GM19238 (cell line): ENCODE data around the gene KRCC1.

Source experiments
- DNase-seq: peaks from one replicate; pipeline ENCODE4 v3.0.0; 2011; ENCODE audit warnings: low spot score; ENCODE audit not compliant: insufficient read length

KRCC1 gene

GRCh38 chr2:88055371-88056128 lies at the start of gene KRCC1:
TSS of gene KRCC1 (minus strand) at chr2:88055783. CDS start at chr2:88028563, 27,220 bp downstream.
- peak; percentile 88 for DNase-seq

DNA sequence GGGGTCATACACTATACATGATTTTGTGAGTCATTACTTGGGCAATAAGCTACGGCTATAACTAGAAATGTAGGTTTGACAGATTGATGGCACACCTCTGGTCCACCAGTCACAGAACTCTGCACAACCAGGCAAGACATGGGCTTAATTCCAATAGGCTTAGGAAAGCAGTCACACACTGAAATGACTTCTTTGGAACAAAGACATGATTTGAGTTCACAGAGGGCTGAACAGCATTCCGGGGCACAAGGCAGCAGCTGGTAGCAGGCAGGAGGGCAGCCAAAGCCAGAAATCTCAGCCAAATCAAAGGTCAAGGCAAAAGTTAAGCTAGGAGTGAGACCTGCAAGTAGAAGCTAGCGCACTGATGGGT lies 44.9 kb upstream of the KRCC1 start:
- no peak for DNase-seq

- DNase-seq: no peak
These were observed 44.4 kb upstream of the KRCC1 start for GRCh38 chr2:88099798-88100488.

DNA sequence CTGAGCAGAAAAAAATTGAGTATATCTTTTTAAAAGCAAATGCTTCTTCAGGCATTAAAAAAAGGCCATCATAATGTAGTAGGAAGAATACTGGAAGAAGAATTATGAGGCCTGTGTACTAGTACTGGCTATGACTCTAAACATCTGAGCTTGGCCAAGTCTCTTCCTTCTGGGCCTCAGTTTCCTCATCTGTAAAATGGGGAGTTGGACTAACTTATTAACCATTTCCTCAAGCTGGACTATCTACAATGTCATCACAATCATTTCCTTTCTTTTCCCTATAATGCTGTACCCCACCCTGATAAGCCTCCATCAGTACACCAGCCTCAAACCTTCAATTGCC lies 42.9 kb upstream of the KRCC1 start:
- no peak for DNase-seq

- DNase-seq: no peak
These were observed 42.4 kb upstream of the KRCC1 start for GRCh38 chr2:88097891-88098557.

DNA sequence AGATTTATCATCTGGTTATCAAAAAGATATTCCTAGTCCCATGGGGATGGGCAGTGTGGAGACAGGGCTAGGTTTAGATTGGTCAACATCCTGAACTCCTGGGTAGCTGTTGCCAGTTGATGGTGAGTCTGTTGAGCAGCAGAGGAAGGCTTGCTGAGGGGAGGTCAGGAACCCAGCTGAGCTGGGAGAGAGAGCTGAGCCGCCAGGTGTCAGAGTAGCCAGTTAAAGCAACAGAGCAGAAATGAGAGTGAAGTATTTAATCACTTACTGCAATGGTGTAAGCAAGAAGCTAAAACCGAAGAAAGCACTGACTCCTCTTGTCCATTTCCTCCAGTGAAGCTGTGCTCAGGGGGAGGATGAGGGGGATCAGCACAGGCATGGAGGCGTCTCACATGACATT lies 41.6 kb upstream of the KRCC1 start:
- DNase-seq: no peak

GRCh38 chr2:88096708-88097107 lies 41.1 kb upstream of the KRCC1 start:
- DNase-seq: no peak

DNA sequence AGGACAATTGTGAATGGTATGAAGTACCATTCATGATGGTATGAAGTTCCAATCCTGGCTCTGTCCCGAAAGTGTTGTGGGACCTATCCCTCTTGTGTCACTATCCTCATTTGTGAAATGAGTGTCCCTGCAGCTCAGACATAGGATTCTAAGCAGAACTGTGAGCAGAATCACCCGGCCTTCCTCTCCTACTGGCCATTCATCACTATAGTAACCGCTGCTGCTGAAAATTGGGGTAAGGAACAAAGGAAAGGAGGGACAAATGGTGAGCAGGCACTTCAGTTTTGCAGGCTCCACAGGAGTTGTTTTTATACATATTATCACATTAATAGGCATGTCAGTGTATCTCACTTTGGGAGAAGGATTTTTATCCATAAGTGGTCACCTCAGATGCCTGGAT lies 39.4 kb upstream of the KRCC1 start:
- DNase-seq: no peak

- no peak for DNase-seq
These were observed 37.2 kb upstream of the KRCC1 start for GRCh38 chr2:88092773-88093172.

DNA sequence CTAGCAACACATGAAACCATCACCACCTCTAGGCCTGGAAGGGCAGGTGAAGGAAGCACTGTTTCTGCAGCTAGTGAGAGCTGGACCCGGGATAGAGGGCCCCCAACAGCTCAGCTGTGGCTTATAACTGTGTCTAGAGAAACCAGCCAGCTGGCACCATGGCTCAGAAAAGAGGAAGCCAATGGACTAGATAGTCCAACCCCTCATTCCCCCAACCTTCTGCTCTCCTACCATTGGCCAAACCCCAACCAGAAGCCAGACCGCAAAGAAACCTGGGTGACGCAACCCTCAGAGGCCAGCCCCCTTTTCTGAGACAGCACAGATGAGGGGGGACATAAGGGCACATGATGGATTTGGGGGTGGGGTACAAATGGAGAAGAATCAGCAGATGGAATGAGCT lies 36.4 kb upstream of the KRCC1 start:
- no peak for DNase-seq

DNA sequence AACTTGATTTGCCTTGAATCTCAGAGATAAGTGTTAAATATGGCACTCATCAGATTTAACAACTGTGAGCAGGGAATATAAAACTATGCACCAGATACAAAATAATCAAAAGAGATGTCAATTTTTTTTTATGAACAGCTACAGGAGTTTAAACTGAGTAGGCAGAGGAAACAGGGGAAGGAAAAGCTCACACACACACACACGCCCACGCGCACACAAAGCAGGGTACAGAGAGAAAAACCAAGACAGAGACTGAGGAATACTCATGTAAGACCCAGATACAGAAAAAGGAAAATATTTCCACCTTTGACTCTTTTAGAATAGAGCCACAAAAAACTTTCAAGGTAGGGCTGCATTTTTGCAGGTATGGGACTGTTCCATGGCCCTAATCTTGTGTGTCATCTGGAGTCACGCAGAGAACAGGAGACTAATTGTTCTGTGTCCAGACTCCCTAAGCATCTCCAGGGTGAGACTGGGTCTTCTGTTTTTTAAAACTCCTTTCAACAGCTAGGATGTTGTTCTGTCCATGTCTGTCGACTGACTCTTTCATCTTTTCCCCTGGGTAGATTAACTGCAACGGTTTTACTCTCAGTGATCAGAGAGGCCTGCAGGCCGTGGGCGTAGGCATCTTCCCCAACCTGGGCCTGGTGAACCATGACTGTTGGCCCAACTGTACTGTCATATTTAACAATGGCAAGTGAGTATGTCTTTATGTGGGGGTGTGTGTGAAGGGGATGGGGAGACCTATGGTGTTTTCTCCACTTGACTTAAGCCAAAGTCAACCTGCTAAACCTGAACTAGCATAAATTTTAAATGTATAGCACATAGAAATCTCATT lies 35.1 kb upstream of the KRCC1 start:
- DNase-seq: no peak

DNA sequence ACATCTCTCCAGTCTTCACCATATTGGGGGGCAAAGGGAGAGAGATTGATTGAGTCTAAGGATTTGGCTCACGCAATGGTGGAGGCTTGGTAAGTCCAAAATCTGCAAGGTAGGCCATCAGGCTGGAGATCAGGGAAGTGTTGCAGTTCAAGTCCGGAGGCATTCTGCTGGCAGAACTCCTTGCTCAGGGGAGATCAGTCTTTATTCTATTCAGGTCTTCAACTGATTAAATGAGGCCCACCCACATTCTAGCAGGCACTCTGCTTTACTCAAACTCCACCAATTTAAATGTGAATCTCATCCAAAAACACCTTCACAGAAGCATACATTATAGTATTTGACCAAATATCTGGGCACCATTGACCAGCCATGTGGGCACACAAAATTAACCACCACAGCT lies 33.4 kb upstream of the KRCC1 start:
- no peak for DNase-seq

DNA sequence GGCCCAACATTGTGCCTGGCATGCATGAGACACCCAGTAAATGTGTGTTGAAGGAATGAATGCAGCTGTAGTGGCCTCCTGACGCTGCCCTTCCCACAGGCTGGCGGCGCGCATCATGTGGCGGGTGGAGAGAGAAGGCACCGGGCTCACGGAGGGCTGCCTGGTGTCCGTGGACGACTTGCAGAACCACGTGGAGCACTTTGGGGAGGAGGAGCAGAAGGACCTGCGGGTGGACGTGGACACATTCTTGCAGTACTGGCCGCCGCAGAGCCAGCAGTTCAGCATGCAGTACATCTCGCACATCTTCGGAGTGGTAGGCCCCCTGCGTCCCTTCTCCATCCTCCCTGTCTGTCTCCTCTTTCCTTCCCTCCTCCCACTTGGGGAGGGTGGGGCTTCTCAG lies 32.2 kb upstream of the KRCC1 start:
- DNase-seq: no peak

DNA sequence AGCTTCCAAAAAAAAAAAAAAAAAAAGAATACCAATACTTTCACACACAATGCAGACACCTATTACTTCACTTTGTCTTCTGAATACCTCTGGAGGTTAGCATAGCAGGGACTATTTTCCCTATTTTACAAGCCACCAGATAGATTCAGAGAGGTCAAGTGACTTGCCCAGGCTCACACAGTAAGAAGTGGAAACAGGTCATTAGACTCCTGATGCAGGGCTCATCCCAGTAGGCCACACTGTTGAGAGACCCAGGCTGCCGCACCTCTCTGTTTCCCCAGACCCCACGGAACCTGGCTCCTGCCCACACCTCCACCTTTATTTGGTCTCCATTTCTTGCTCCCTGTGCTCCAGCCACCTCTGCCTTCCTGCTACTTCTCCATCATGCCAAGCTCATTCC lies 31.5 kb upstream of the KRCC1 start:
- no peak for DNase-seq

DNA sequence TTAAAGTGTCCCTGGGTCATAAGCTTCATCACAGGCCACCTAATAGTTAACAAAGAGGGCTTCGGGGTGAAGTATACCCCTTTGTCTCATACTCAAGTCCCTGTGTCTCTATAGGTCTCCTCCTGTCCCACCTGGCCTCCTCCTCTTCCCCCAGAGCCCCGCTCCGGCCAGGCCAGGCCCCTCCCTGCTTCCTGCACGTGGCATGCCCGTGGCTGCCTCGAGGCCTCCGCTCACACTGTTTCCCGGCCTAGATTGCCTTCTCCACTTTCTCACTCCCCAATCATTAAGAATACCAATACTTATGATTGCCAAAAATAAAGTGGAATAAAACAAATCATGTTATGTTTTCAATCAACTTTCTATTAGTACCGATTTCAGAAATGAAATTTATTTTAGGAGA lies 30.8 kb upstream of the KRCC1 start:
- no peak for DNase-seq

DNA sequence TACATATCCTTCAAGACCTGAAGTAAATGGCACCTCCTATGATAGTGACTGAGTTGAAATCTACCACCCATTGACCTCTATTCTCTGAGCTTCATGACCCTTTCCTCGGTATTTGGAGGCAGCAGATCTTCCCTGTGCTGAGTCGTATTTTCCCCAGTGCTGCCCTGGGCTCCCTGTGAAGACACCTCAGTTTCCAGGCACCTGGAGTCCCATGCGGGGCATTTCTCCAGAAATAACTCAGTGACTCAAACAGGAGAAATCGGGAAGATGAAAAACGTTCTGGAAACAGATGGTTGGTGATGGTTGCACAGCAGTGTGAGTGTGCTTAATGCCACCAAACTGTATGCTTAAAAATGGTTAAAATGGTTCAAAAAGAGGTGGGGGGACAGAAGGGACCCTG lies 30.0 kb upstream of the KRCC1 start:
- DNase-seq: no peak

DNA sequence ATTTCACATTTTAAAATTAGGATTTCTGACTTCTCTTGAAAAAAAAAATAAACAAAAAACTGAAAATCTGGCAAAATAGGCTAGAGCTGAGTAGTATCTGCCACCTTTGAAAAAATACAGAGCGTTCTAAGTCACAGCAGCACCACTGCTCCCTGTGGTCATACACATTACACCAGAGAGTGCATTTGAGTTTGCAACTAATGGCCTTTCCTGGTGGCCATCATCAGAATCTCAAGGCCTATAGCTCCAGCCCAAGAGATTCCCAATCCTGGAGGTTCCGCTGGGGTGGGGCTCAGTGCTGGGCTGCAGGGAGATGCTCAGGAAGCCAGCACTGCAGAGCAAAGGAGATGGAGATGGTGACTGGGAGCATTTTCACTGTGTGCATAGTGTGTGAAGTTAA lies 29.5 kb upstream of the KRCC1 start:
- DNase-seq: no peak

DNA sequence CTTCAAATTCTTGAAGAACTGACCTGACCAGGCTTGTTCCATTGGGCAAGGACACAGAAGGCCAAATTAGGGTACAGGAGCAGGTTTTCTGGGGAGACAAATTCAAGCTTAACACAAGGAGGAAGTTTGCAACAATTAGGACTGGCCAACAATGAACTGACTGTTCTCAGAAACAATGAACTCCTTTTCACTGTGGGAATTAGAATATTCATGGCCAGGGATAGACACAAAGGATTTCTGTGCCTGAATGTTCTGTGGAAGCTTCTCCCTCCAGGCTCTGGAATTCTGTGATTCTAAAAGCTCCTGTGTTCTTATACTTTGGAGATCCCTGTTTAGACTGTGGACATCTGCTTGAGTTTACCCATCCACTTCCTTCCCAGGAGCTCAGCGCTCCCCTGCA lies 27.2 kb upstream of the KRCC1 start:
- no peak for DNase-seq

GRCh38 chr2:88081924-88082608 lies 26.5 kb upstream of the KRCC1 start:
- DNase-seq: no peak

DNA sequence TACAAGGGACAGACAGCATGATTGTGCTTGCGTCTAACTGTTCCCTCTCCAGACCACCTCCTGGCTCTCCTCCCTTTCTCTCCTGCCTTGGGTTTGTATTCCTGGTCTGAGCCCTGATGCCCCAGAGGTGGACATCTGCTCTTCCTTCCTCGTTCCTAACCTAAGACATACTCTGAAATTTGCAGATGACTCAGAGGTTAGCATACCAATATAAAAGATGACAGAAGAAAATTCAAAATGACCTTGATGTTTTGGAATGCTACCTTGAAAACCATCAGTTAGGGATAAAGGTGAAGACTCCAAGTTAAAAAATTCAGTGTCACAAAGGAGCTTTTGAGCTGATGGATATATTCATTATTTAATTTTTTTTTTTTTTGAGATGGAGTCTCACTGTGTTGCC lies 25.0 kb upstream of the KRCC1 start:
- DNase-seq: no peak

DNA sequence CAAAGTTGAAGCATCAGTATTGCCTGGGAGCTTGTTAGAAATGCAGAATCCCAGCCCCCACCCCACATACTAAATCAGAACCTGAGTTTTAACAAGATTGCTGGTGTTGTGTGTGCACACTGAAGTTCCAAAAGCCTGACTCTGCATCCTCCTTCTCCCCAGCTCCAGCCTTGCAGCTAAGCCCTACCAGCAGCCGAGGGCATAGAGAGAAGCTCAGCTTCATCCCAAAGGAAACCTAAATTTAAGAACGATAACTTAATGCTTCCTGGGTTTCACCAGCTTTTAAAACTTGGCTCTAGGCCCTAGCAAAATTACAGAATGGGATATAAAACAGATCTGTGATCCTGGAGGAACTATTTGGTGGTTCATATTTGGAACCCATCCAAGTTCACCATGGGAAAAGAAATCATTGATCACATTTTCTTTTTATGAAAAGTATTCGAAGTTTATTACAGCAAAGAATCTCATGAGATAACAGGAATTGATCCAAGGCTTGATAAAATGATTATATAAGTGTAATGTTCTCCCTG lies 23.1 kb upstream of the KRCC1 start:
- DNase-seq: no peak
